Measurements from ENCODE around the gene ZNF771. TPM values are rescaled to one million over a fixed set of nuclear protein-coding genes. Genes with fewer than 3 reads are reported as not detected.

ZNF771 gene
- polyA plus RNA-seq, 1 of the 3 experiments (the other 2 are of a cell fraction) = 20.4 TPM

- WGBS (ENCODE audit: low lambda C conversion rate) = 90% methylated on average over 8 of the region's 12 CpGs
- ChIA-PET CTCF (no interaction called here), POLR2A (interaction anchor here (1.8 to 5.1 kb wide), 2 partner anchors 12 to 17 kb away, joined by 6 to 33 read pairs; partner anchors contain the start of gene ZNF48)
- TF ChIP-seq PBX3 (IDR thresholded peaks at IDR 0.05) (no peak), POLR2AphosphoS5 (IDR thresholded peaks at IDR 0.05; ENCODE audit: low read depth, low read length) (peak; percentile 28; the same call in 1 of the 2 replicates), YY1 (IDR thresholded peaks at IDR 0.05; ENCODE audit: low read depth) (no peak)
- peaks cover 2 to 6% of the 10 kb centered on the region in 2 experiments; a peak in 3 of 4 replicates for H3K4me1 ChIP-seq (ENCODE audit: control insufficient read depth in 1 of 2, insufficient read depth in 2 of 2, low read depth in 1 of 2, low read length in 1 of 2)
- H3K27me3 ChIP-seq (ENCODE audit: insufficient read depth) = no peaks in the 10 kb centered on the region
- H3K9me2 ChIP-seq = no peaks in the 10 kb centered on the region
- H3K4me2 ChIP-seq = no peak within 1 kb of the TSS
- H3F3A ChIP-seq (replicated peaks; ENCODE audit: insufficient read depth) = peaks cover 16% of the 10 kb centered on the region
- H3K9me3 ChIP-seq = no peaks in the 10 kb centered on the region
- no peak within 1 kb of the TSS for H2AFZ ChIP-seq (ENCODE audit: low read depth)
- DNase-seq = no peak
- H3K36me3 ChIP-seq (replicated peaks in 1 of 2; ENCODE audit: control insufficient read depth in 1 of 2, insufficient read depth in 2 of 2, low read length in 1 of 2) = peaks cover 0 to 6% of the 10 kb centered on the region in 2 experiments
- no peak within 1 kb of the TSS for H3K27ac ChIP-seq (ENCODE audit: low read depth in 2 of 2, low read length in 1 of 2)
- H3K4me3 ChIP-seq (ENCODE audit: low read depth in 2 of 2, low read length in 1 of 2) = no peak within 1 kb of the TSS
- no peak within 1 kb of the TSS for H3K9ac ChIP-seq
- peaks cover 12% of the 10 kb centered on the region; the same call in 1 of the 2 replicates for H4K20me1 ChIP-seq (ENCODE audit: insufficient read depth)
- peaks cover 15% of the 10 kb centered on the region; the same call in 1 of the 2 replicates for H3K79me2 ChIP-seq (ENCODE audit: insufficient read depth)
Measured at GRCh38 chr16:30382111-30382881, 25.1 kb upstream of the ZNF771 start, which contains the start of gene SEPTIN1. TSS of gene SEPTIN1 (minus strand) at chr16:30382561. CDS start at chr16:30382542, 19 bp downstream.

- Histone ChIP-seq H3K79me2 (ENCODE audit: insufficient read depth) (peaks cover 15% of the 10 kb centered on the region; the same call in 1 of the 2 replicates), H3K4me1 (ENCODE audit: control insufficient read depth in 1 of 2, insufficient read depth in 2 of 2, low read depth in 1 of 2, low read length in 1 of 2) (peaks cover 0 to 4% of the 10 kb centered on the region in 2 experiments; a peak in 1 of 4 replicates), H3K4me3 (ENCODE audit: low read depth in 2 of 2, low read length in 1 of 2) (no peak overlapping the region), H3K36me3 (replicated peaks in 1 of 2; ENCODE audit: control insufficient read depth in 1 of 2, insufficient read depth in 2 of 2, low read length in 1 of 2) (peaks cover 0 to 6% of the 10 kb centered on the region in 2 experiments), H3K4me2 (no peak overlapping the region), H3F3A (replicated peaks; ENCODE audit: insufficient read depth) (peaks cover 11% of the 10 kb centered on the region), H3K27ac (ENCODE audit: low read depth in 2 of 2, low read length in 1 of 2) (no peak overlapping the region), H2AFZ (ENCODE audit: low read depth) (no peak overlapping the region), H3K9me3 (no peaks in the 10 kb centered on the region), H3K9me2 (no peaks in the 10 kb centered on the region), H3K27me3 (ENCODE audit: insufficient read depth) (no peaks in the 10 kb centered on the region), H3K9ac (no peak overlapping the region), H4K20me1 (ENCODE audit: insufficient read depth) (peaks cover 12% of the 10 kb centered on the region; the same call in 1 of the 2 replicates)
- no peak for TF ChIP-seq IRF3 (IDR thresholded peaks at IDR 0.05; ENCODE audit: low read depth, low read length)
- no peak for TF ChIP-seq GATA2 (CRISPR knock-in tag; IDR thresholded peaks at IDR 0.05)
- TF ChIP-seq SIN3A (IDR thresholded peaks at IDR 0.05; ENCODE audit: borderline replicate concordance, low read depth, low read length) = no peak
- TF ChIP-seq RCOR1 (IDR thresholded peaks at IDR 0.05; ENCODE audit: low read length) = no peak
- TF ChIP-seq POLR2AphosphoS5 (IDR thresholded peaks at IDR 0.05; ENCODE audit: low read depth, low read length) = no peak
- no peak for TF ChIP-seq ZBTB33 (IDR thresholded peaks at IDR 0.05; ENCODE audit: borderline replicate concordance, low read depth)
- TF ChIP-seq RXRA (IDR thresholded peaks at IDR 0.05; ENCODE audit: borderline replicate concordance, low read depth) = no peak
- no peak for TF ChIP-seq ELF1 (IDR thresholded peaks at IDR 0.05)
- TF ChIP-seq NRF1 (IDR thresholded peaks at IDR 0.05; ENCODE audit: low read depth, low read length) = no peak
- TF ChIP-seq FOXM1 (IDR thresholded peaks at IDR 0.05; ENCODE audit: low read depth) = no peak
- TF ChIP-seq CHD2 (IDR thresholded peaks at IDR 0.05; ENCODE audit: low read length, partially characterized antibody) = no peak
- no peak for TF ChIP-seq EZH2phosphoT487 (IDR thresholded peaks at IDR 0.05; ENCODE audit: borderline replicate concordance, low read depth)
- TF ChIP-seq REST (IDR thresholded peaks at IDR 0.05; ENCODE audit: low read depth, low read length) = no peak
- ChIA-PET POLR2A (interaction anchor here (0.6 to 5.1 kb wide), 3 partner anchors 11 to 16 kb away, joined by 4 to 33 read pairs (median 6); partner anchors contain the start of genes TBC1D10B and ZNF48), CTCF (interaction anchor here (1.6 kb wide), 1 partner anchor 12 kb away, joined by 7 read pairs; the partner anchor contains the start of gene ZNF48)
- DNase-seq = no peak
- WGBS (ENCODE audit: low lambda C conversion rate) = 58% methylated on average over 2 of the region's 2 CpGs
Measured at GRCh38 chr16:30383521-30383920, 23.9 kb upstream of the ZNF771 start.
